ENCODE data around the gene XIRP1. TPM values are rescaled to one million over a fixed set of nuclear protein-coding genes. Genes with fewer than 3 reads are reported as not detected.

The XIRP1 gene, protein sequence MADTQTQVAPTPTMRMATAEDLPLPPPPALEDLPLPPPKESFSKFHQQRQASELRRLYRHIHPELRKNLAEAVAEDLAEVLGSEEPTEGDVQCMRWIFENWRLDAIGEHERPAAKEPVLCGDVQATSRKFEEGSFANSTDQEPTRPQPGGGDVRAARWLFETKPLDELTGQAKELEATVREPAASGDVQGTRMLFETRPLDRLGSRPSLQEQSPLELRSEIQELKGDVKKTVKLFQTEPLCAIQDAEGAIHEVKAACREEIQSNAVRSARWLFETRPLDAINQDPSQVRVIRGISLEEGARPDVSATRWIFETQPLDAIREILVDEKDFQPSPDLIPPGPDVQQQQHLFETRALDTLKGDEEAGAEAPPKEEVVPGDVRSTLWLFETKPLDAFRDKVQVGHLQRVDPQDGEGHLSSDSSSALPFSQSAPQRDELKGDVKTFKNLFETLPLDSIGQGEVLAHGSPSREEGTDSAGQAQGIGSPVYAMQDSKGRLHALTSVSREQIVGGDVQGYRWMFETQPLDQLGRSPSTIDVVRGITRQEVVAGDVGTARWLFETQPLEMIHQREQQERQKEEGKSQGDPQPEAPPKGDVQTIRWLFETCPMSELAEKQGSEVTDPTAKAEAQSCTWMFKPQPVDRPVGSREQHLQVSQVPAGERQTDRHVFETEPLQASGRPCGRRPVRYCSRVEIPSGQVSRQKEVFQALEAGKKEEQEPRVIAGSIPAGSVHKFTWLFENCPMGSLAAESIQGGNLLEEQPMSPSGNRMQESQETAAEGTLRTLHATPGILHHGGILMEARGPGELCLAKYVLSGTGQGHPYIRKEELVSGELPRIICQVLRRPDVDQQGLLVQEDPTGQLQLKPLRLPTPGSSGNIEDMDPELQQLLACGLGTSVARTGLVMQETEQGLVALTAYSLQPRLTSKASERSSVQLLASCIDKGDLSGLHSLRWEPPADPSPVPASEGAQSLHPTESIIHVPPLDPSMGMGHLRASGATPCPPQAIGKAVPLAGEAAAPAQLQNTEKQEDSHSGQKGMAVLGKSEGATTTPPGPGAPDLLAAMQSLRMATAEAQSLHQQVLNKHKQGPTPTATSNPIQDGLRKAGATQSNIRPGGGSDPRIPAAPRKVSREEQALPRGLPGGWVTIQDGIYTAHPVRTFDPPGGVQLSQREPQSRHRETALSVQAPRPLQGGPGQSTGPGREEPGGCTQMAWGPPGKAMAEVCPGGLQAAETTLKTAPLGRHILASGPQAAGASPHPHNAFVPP (N-terminal part only)
- 1 to 10 TPM in 1 of 4 donors, under 1 TPM in 1, not detected in 2; 0.40 to 6.0 TPM for total RNA-seq

DNA sequence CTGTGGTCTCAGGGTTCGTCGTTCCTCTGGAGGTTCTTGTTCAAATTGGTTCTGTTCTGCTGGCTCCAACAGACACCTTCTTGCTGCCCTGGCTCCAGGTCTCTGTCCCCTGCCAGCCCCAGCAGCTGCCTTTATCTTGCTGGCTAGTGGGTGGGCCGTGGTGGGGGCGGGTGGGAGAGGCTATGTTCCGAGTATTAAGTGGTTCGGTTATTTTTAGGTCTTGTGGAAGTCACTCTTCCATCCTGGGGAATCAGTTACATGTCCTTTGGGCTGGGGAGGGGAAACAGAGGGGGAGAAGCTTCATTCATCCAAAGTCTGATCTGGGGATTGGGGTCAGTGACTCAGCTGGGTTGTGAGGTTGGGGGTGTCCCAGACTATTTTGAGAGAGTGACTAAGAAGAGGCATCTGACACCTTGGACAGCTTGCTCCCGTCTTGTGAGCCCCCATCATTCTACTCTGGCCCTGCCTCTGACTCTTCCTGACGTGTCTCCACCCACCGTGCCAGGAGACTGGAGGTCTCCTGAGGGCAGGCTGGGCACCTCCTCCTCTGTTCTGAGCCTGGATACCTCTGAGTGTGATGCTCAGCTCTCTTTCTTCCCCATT, at the start of gene XIRP1:
TSS of gene XIRP1 (minus strand) at position 106 of the 603 bp plus-strand sequence. CDS start 3,150 bp downstream, outside the sequence.
- in situ Hi-C loops (cut with MboI; ENCODE audit: low pct_ligation_motif_present in 1 of 4, low pct_unique_long_range_greater_than_20kb in 1 of 4, low sequenced_read_pairs in 3 of 4), result loop anchor here (5.0 to 25.0 kb wide), 3 partner anchors 95 to 195 kb away; partner anchors contain the start of genes SLC25A38 (in 3 of the 4) and CX3CR1 (in 1 of the 4)
- no peak for DNase-seq
- Histone ChIP-seq H3K27ac (no peak within 1 kb of the TSS), H3K36me3 (no peaks in the 10 kb centered on the region), H3K4me1 (peaks cover 0 to 3% (median 0%) of the 10 kb centered on the region in 4 donors), H3K9me3 (no peaks in the 10 kb centered on the region), H3K4me3 (no peak within 1 kb of the TSS), H3K27me3 (no peaks in the 10 kb centered on the region)
- intact Hi-C loops (cut with DNase I; ENCODE audit: low total_unique reads), result loop anchor here (5.0 kb wide), 1 partner anchor 95 kb away; no protein-coding TSS in a partner anchor
- 70 to 81% methylated on average over 2 to 9 of the region's 9 CpGs for WGBS, 2 donors (ENCODE audit: low coverage in 1 of 2)
- TF ChIP-seq EP300 (IDR thresholded peaks at IDR 0.05; ENCODE audit: low read depth) (no peak), POLR2AphosphoS5 (IDR thresholded peaks at IDR 0.05) (no peak), POLR2A (IDR thresholded peaks at IDR 0.05) (no peak)
- TF ChIP-seq, protein P1, sequence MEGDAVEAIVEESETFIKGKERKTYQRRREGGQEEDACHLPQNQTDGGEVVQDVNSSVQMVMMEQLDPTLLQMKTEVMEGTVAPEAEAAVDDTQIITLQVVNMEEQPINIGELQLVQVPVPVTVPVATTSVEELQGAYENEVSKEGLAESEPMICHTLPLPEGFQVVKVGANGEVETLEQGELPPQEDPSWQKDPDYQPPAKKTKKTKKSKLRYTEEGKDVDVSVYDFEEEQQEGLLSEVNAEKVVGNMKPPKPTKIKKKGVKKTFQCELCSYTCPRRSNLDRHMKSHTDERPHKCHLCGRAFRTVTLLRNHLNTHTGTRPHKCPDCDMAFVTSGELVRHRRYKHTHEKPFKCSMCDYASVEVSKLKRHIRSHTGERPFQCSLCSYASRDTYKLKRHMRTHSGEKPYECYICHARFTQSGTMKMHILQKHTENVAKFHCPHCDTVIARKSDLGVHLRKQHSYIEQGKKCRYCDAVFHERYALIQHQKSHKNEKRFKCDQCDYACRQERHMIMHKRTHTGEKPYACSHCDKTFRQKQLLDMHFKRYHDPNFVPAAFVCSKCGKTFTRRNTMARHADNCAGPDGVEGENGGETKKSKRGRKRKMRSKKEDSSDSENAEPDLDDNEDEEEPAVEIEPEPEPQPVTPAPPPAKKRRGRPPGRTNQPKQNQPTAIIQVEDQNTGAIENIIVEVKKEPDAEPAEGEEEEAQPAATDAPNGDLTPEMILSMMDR (IDR thresholded peaks at IDR 0.05), result no peak

DNA sequence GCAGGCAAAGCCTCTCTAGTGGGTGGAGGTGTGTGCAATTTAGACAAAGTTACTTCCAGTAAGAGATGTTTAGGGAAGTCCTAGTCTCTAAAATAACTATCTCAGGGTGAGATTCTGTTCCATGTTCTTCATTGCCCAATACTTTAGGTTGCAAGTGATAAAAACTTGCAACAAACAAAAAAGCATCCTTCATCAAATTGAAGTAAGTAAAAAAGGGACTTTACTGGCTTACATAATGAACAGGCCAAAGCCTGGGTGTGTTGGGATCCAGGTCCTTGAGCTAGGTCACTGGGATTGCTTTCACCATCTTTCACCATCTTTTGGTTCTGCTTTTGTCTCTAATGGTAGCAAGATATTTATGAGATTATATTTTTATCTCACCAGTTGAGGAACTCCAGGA, 49.2 kb upstream of the XIRP1 start:
- H3K27ac ChIP-seq, result no peak overlapping the region
- H3K36me3 ChIP-seq, result no peaks in the 10 kb centered on the region
- peaks cover 5% of the 10 kb centered on the region for H3K27me3 ChIP-seq
- H3K4me3 ChIP-seq, result no peak overlapping the region
- TF ChIP-seq, protein P1 (IDR thresholded peaks at IDR 0.05), result no peak
- intact Hi-C loops (cut with DNase I; ENCODE audit: low total_unique reads), result no loop called here
- no peak for DNase-seq
- no peaks in the 10 kb centered on the region for H3K4me1 ChIP-seq
- no peaks in the 10 kb centered on the region for H3K9me3 ChIP-seq
- in situ Hi-C loops (cut with MboI; ENCODE audit: low pct_ligation_motif_present in 1 of 4, low pct_unique_long_range_greater_than_20kb in 1 of 4, low sequenced_read_pairs in 3 of 4), result no loop called here

DNA sequence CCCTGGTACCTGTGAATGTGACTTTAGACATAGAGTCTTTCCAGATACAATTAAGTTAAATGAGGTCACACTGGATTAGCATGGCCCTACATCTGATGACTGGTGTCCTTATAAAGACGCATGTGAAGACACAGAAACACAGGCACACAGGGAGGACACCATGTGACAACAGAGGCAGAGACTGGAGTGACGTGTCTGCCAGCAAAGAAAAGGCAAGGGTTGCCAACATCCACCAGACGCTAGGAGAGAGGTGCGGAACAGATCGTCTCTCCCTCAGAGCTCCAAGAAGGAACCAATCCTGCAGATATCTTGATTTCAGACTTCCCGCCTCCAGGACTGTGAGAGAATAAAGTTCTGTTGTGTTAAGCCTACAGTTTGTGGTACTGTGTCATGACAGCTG, 44.6 kb upstream of the XIRP1 start:
- DNase-seq, result no peak
- intact Hi-C loops (cut with DNase I; ENCODE audit: low total_unique reads) (no loop called here), in situ Hi-C loops (cut with MboI; ENCODE audit: low pct_ligation_motif_present in 1 of 4, low pct_unique_long_range_greater_than_20kb in 1 of 4, low sequenced_read_pairs in 3 of 4) (no loop called here)
- Histone ChIP-seq H3K27ac (no peak overlapping the region), H3K4me1 (no peaks in the 10 kb centered on the region), H3K4me3 (no peak overlapping the region), H3K27me3 (peaks cover 17% of the 10 kb centered on the region), H3K36me3 (no peaks in the 10 kb centered on the region), H3K9me3 (no peaks in the 10 kb centered on the region)
- 20 to 83% methylated on average over 1 to 6 of the region's 6 CpGs for WGBS, 2 donors (ENCODE audit: low coverage in 1 of 2)
- no peak for TF ChIP-seq EP300 (IDR thresholded peaks at IDR 0.05; ENCODE audit: low read depth)
- TF ChIP-seq, protein P1 (IDR thresholded peaks at IDR 0.05), result no peak
- no peak for TF ChIP-seq POLR2A (IDR thresholded peaks at IDR 0.05)
